Adrenal gland (tissue), 5 donors: ENCODE results near the gene CYP39A1.

ENCODE experiments used
- CTCF ChIP-seq, 6 experiments: fragments of 450-650 bp in 4 of 6; fragments of 200-600 bp in 2 of 6; sonication (generic) in 1 of 6; IDR thresholded peaks; 1 replicate in 5 of 6; 2 replicates in 1 of 6; pipeline versions ENCODE4 v1.5.1 to v1.8.0; 2016 to 2021; ENCODE audit warnings: antibody characterized with exemption in 6 of 6, mild to moderate bottlenecking in 2 of 6, moderate library complexity in 1 of 6
- POLR2A ChIP-seq, 2 donors: fragments of 450-650 bp; IDR thresholded peaks; one replicate each; pipeline ENCODE4 v1.6.1; 2017; ENCODE audit warnings: antibody characterized with exemption in 2 of 2, mild to moderate bottlenecking in 2 of 2, moderate library complexity in 1 of 2
- donor health status: DM: no; HTN: no; CAD: no.

DNA sequence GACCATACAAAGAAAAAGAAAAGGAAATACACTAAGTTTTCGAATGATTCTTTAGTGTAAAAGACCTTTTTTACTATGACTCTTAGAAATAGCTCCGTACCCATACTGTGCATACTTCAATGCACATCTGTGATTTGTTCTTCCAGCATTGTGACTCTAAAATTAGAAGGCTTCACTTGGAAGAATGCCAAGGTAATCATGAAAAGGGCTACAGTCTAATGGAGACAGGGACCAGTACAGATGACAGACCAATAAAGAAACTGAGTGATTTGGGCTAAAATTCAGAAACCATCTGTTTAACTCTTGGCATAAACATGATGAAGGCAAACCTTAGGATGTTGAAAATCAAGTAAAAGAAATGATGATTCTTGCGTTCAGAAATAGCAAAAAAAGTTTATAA, 46.3 kb downstream of the CYP39A1 start:
- TF ChIP-seq CTCF (IDR thresholded peaks at IDR 0.05) (no peak), POLR2A (IDR thresholded peaks at IDR 0.05) (no peak)
